ENCODE results near the gene RGSL1.

The RGSL1 gene

DNA sequence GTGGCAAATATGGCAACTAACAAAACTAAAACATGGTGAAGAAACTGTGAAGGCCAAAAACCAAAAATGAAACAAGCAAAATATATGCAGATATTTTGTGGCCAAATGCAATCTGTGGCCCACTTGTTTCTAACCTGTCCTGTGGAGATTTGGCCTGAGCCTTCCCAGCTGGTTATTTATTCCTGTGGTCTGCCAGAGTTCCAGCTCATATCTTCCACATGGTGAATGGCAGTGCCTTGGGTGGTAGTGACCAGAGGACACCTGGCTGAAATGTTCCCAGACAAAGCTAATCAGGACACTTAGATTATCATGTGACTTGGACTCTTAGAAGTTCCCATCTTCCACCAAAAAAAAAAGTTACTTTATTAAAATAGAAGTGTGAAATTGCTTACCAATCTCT is 99.4 kb downstream of the RGSL1 start:
- DNase-seq (ENCODE audit: low read depth in 2 of 2), result no peak

DNA sequence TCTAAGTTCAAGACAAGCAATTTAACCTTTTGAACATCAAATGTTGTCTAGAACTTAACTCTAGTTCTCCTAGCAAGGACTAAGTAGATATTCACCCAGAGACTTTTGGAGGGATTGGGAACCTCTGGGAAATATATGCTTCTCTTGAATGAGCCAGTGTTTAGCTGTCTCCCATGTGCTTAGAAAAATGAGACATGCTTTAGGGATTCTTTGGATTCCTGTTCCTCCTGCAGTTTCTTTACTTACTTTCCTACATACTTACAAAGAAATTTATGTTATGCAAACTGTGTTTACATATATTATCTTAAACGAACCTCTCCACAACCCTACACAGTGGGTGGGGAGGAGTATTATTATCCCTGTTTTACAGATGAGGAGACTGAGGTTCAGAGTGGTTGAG is 99.9 kb downstream of the RGSL1 start:
- DNase-seq (ENCODE audit: low read depth in 2 of 2), result no peak

DNA sequence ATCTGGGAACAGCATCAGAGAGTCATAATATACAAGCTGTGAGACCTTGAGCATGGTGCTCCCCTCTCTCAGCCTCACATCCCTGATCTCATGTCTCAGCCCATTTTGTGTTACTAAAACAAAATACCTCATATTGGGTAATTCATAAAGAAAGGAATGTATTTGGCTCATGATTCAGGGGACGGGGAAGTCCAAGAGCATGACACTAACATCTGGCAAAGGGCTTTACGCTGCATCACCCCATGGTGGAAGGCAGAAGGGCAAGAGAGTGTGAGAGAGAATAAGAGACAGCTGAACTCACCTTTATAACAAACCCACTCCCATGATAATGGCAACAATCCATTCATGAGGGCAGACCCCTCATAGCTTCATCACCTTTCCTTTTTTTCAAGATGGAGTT is 102.6 kb downstream of the RGSL1 start:
- no peak for DNase-seq (ENCODE audit: low read depth in 2 of 2)

DNA sequence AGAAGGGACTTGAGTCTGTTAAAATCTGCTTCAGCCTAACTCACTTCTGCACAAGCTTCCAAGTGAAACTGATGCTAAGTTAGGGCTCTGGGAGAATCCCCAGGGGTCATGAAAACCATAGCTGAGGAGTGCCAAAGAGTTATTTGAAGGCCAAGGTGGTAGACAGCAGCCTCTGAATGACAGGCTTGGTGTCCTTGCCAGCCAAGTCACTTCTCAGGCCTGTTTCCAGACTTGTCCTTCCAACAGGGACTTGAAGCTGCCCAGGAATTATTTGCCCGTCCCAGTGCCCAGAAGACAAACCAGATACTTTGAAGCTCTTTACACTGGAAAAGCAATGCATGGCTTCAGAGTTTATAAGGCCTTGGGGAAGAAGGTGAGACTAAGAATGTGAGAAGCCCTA is 105.5 kb downstream of the RGSL1 start:
- no peak for DNase-seq (ENCODE audit: low read depth in 2 of 2)

DNA sequence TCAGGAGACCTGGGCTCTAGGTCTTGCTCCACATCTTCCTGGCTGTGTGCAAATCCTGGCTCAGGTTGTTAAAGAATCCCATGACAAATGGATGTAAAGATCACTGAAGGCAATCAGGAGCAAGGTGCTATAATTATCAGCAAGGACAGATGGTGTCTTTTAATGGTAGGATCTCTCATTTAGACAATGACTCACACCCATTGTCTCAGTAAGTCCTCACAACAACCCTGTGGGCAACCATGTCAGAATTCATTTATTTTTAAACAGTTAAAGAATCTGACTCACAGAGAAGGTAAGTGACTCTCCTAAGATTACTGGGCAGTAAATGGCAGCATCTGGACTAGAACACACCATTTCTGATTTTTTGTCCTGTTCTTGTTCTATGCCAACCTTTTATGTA is 106.3 kb downstream of the RGSL1 start:
- DNase-seq (ENCODE audit: low read depth in 2 of 2), result no peak

DNA sequence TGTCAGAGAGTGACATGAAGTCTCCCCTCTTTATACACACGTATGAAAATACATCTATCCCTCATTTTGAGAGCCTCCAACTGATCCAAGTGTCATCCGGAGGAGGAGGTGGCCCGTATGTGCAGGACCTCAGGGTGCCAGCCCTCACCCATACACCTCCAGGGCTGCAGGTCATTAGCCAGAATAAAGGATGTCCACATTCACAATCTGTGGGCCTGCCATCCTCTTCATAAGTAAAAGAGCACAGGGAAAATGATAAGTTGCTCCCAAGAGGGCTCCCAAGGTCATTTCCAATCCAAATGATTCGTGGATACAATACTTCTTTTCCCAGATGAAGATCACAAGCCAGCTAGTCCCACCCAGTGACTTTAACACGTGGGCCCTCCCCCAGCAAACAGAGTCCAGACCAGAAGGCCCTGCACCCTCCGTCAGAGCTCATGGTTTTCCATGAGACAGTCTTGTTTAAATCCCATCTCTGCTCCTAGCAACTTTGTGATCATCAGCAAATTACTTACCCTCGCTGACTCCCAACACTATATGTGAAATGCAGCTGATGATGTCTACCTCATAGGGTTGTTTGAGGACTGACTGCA is 110.5 kb downstream of the RGSL1 start:
- no peak for DNase-seq (ENCODE audit: low read depth in 2 of 2)

DNA sequence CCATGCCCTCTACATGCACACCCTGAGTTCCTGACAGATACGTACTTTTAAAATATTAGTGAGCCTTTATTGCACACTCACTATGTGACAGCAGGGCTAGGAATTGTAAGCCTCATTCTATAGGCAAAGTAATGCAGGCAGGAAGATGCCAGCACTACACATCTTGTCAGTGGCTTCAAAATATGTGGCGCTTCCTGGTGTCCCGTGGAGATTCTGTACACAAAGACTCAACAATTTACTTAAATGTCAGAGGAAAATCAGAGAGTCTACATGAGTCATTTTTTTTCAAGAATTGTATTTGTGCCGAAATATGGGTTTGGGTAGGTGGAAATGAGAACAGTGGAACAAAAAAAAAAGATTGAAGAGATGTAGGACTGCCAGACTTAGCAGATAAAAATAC is 111.5 kb downstream of the RGSL1 start:
- no peak for DNase-seq (ENCODE audit: low read depth in 2 of 2)

DNA sequence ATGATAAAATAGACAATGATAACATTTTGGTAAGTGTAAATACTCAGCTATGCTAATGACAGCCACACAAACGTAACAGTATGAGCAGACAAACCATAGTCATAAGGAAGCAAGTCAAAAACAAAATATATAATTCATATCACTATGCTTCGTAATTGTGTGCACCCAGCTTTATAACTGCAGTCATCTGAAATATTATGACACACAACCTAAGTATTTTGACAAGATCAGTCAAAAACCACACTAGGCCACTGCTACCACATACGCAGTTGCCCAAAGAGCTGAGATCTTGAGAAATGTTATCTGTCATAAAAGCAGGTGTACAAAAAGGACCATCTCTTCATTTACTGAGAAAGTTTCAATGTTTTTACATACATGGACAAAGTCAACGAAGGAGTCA is 113.1 kb downstream of the RGSL1 start:
- DNase-seq (ENCODE audit: low read depth in 2 of 2), result no peak

DNA sequence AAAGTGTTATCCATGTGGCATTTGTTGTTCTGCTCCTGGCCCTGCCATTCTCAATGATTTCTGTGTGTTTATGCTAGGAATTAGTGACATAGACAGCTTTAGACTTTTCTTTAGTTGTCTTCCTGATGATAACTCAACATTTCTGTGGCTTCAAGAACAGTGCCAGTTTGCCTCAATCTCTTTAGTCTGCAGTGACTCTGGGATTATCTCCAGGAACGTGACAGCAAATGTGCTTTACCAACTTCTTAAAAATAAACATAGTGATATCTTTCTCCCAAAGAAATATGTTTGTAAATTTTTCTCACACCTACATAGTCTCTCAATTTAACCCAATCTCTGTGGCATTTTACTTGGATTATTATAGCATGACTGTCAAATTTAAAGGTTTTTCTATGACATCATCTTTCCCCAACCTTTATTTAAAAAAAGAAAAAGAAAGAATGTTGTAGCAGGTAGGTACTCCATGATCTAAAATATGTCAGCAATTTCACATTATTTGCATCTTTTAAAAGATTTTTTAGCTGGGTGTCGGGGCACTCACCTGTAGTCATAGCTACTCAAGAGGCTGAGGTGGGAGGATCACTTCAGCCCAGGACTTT is 114.6 kb downstream of the RGSL1 start:
- no peak for DNase-seq (ENCODE audit: low read depth in 2 of 2)

DNA sequence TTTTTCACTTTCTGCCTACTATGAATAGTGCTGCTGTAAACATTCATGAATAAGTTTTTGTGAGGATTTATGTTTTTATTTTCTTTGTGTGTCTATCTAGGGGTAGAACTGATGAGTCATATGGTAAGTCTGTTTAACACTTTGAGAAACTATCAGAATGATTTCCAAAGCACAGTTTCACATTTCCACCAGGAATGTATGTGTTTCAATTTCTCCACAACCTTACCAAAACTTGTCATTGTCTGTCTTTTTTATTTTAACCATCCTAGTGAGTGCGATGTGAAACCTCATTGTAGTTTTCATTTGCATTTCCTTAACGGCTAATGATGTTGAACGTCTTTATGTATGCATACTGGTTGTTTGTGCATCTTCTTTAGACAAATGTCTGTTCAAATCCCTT is 115.6 kb downstream of the RGSL1 start:
- no peak for DNase-seq (ENCODE audit: low read depth in 2 of 2)

DNA sequence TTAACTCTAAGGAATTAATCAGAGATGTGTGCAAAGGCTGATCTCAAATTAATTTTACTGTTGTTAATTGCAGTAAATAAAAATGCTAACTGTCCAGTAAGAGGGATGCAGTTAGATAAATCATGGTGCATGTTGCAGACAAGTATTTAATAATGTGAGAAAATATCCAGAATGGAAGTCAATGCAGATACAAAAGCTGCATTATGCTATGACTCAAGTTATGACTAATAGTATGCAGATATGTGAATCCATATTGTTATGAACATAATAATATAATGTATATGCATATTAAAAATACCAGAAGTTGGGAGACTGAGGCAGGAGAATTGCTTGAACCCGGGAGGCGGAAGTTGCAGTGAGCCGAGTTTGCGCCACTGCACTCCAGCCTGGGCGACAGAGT is 117.7 kb downstream of the RGSL1 start:
- no peak for DNase-seq (ENCODE audit: low read depth in 2 of 2)

DNA sequence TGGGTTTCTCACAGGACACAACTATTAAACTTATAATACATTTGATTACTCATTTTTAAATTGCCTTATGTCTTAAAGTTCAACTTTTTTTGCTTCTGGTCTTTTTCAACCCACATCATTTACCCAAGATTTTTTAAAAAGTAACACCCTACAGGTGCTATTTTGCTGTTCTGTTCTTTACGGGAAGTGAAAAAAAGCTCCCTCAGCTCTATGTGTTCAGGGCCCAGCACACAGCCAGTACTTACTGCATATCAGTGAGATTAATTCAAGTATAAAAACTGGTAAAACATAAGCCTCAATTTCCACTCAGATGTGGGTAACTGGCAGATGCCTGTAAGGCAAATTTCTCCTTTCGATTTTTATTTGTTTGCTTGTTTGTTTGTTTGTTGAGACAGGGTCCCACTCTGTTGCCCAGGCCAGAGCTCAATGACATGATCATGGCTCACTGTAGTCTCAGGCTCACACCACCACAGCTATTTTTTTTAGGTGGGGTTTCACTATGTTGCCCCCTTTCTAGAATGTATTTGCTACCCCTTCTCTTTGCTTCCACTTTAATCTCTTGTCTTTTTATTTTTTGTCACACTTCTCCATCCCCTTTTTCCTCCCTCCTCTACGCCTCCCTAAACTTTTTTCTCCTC is 118.8 kb downstream of the RGSL1 start:
- DNase-seq (ENCODE audit: low read depth in 2 of 2), result no peak

DNA sequence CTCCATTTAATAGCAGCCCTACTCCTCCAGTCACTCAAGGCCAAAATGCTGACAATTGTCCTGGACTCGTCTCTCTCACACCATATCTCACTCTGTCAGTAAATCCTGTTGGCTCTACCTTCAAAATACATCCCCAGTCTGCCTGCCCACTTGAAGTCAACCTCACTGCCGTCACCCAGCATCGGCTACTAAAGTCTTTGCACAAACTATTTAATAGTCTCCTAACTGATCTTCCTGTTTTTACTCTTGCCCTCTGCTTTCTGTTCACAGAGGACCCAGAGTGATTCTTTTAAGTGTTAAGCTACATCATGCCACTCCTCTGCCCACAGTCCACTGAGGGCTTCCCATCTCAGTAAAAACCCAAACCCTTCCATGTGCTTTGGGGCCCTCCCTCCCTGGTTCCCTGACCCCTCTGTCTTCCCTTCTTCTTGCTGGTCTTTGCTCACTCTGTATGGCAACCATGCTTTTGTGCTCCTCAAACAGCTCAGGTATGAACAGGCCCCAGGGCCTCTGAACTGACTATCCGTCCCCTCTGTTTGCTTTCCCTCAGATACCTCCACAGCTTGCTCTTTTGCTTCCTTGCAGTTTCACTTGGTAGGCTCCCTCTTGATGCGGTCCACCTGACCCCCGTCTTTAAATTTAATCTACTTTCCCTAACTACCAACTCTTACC is 120.1 kb downstream of the RGSL1 start:
- no peak for DNase-seq (ENCODE audit: low read depth in 2 of 2)

DNA sequence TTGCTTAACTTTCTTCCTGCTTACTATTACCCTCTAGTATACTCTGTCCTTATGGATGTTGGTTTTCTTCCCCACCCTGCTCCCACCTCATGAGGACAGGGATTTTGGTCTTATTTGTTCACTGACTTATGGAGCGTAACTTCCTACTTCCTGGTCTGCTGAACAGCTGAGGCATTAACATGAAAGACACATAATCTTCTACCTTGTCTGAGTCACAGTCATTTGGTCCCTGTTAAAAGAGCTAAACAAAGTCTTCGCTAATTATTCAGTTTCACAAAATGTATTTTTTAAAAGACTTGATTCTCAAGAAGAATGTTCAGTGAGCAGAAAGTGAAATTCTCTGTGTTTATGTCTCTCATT is 120.6 kb downstream of the RGSL1 start:
- no peak for DNase-seq (ENCODE audit: low read depth in 2 of 2)

DNA sequence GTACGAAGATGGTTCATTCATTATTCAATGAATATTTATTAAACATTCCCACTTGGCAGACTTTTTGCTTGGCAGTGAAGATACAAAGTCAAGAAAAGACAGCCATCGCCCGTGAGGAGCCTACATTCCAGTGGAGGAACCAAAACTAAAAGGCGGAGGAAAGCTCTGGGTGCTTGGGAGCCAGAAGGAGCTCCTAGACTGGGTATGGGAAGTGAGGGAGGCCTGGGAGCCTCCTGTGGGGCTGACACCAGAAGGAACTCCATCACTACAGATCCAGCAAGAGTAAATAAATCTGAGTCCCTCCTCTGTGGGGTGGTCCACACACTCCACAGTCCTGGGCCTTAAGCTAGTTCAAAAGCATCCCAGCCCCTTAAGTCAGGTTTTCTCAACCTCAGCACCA is 124.2 kb downstream of the RGSL1 start:
- no peak for DNase-seq (ENCODE audit: low read depth in 2 of 2)

DNA sequence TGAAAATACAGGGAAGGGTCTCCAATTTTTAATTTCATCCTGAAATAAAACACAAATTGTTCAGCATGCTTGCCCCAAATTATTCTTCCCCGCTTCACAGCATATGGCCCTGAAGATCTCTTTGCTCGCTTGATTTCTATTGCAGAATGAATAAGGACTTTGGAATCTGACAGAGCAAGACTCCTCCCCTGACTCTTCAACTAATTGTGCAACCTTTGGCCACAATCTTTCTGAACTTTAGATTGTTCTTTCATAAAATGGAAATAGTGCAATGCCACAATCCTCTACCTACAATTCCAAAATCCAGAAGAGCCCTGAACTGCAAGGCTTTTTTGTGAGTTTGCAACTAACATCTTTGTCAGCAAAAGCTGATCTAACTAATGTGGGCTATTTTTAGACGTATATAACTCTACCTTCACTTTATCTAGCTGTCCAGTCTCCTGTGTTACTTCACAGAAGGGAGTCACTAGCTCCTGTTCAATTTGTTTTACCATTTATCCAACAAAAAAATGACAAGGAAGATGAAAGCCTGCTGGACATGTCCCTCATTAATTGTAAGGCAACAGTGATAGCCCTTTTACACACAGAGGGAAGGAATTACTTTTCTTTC is 125.7 kb downstream of the RGSL1 start:
- DNase-seq (ENCODE audit: low read depth in 2 of 2), result no peak

DNA sequence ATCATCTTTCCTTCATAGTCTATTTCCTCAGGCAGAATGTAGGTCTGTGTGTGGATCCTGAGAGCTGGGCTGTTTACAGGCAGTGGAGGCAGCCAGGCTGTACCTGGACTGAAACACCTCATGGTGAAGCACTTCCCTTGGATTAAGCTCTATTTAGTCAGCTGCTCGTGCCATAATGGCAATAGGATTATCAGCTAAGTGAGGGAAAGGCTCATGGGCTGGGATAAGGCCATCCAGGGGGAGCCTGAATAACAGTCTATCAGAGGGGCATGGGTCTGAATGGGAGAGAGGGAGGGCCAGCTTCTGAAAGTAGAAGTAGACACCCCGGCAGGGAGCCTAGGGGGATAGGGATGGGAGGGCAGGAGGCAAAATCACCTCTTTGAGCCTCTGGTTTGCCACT is 130.8 kb downstream of the RGSL1 start:
- DNase-seq (ENCODE audit: low read depth in 2 of 2), result no peak

DNA sequence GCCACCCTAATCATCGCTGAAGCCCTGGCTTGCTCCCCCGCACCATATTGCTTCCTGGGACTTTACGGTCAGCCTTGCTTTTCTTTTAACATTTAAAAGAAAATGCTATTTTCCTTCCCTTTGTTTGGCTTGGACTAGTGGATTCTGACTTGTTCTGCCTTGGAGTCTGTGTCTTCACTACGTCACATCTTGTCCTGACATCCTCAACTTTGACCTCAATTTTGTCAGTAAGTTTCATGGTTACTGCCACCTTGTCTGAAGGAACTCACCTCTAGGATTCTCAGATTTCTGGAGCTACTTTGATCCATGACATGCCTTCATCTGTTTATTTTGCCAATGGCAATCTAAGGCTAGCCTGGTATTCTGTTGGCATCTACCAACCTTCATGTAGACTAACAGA is 134.8 kb downstream of the RGSL1 start:
- DNase-seq (ENCODE audit: low read depth in 2 of 2), result no peak

DNA sequence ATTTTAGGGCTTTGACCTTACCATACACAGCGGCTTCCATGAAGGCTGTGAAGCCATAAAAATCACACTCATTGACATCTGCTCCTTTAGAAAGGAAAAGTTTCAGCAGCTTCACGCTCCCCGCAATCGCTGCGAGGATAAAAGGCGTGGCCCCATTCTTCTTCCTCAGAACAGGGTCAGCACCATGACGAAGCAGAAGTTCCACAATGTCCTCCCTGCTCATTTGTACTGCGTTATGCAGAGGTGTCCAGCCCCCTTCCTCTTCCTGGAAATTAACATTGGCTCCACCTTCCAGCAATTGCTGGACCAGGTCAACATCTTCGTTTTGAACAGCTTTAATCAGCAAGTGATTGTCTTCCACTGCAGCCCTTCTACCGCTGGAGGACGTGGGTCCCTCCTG is 136.4 kb downstream of the RGSL1 start:
- DNase-seq (ENCODE audit: low read depth in 2 of 2), result no peak

DNA sequence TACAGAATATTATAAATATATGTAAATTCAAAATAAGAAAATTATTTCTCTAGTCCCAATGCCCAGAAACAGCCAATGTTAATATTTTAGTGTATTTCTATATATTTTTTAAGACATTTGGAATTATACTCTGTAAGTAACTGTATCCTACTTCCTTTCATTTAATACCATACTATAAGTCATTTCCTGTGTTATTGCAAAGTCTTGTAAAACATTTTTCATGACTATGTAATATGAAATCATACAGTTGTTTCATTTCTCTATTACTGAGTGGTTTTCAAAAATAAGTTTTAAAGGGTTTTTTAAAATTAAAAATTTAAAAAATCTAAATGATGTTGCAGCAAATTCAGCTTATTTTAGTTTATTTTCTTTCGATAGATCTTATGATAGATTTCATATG is 137.1 kb downstream of the RGSL1 start:
- DNase-seq (ENCODE audit: low read depth in 2 of 2), result no peak

DNA sequence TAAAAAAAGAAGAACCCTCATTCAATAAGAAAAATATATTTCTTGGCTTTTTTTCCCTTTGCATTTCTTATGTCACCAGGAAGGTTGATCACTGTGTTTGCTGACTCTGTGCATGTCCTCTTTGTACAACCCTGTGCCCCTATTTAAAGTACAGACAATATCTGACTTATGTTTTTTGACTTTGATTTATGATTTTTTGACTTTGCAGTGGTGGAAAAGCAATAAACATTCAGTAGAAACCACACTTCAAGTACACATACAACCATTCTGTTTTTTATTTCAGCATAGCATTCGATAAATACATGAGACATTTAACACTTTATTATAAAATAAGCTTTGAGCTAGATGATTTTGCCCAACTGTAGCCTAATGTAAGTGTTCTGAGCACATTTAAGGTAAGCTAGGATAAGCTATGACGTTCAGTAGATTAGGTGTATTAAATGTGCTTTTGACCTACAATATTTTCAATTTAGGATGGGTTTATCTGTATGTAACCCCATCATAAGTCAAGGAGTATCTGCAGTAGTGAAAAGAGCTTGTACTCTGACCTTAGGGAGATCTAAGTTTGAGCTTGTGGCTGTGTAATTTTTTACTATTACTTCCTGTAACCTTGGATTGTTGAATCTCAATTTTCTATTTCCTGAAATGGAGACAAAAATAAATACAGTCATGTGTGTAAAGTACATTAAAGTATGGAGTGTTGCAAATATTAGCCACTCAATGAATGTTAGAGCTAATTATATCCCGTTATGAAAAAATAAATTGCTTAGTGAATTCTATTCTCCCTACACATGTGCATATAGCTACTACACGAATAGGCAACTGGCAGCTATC is 137.9 kb downstream of the RGSL1 start:
- DNase-seq (ENCODE audit: low read depth in 2 of 2), result no peak

Data from stimulated activated CD4-positive, alpha-beta T cell treated with anti-CD3 and anti-CD28 coated beads, Interleukin-12 subunit alpha, Interleukin-12 subunit beta, amount 100 ng/mL, for 24 hours (primary cell).